ENCODE data around the gene DKKL1. TPM values are rescaled to one million over a fixed set of nuclear protein-coding genes. Genes with fewer than 3 reads are reported as not detected.

The DKKL1 gene
- total RNA-seq, 1 experiment from 2014 or later, result 0.95 TPM

DNA sequence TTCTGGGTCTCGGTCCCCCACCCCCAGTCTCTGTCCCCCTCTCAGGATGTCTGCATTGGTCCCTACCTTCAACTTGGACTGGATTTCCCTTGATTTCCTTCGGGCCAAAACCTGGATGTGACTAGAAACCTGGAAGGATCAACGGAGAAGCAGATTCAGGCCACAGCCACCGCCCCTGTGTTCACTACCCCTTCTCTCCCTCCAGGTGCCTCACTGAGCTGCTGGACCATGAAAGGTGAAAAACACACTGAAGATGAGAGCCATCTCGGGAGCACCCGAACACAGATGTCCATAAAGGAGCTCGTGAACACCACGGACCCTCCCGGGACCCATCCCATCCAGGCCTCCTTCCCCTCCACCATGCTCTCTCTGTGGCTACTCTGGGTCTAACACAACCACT is 6.5 kb upstream of the DKKL1 start:
- H3K27ac ChIP-seq (ENCODE audit: low read length), result no peak overlapping the region
- TF ChIP-seq, protein P1, sequence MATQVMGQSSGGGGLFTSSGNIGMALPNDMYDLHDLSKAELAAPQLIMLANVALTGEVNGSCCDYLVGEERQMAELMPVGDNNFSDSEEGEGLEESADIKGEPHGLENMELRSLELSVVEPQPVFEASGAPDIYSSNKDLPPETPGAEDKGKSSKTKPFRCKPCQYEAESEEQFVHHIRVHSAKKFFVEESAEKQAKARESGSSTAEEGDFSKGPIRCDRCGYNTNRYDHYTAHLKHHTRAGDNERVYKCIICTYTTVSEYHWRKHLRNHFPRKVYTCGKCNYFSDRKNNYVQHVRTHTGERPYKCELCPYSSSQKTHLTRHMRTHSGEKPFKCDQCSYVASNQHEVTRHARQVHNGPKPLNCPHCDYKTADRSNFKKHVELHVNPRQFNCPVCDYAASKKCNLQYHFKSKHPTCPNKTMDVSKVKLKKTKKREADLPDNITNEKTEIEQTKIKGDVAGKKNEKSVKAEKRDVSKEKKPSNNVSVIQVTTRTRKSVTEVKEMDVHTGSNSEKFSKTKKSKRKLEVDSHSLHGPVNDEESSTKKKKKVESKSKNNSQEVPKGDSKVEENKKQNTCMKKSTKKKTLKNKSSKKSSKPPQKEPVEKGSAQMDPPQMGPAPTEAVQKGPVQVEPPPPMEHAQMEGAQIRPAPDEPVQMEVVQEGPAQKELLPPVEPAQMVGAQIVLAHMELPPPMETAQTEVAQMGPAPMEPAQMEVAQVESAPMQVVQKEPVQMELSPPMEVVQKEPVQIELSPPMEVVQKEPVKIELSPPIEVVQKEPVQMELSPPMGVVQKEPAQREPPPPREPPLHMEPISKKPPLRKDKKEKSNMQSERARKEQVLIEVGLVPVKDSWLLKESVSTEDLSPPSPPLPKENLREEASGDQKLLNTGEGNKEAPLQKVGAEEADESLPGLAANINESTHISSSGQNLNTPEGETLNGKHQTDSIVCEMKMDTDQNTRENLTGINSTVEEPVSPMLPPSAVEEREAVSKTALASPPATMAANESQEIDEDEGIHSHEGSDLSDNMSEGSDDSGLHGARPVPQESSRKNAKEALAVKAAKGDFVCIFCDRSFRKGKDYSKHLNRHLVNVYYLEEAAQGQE (IDR thresholded peaks at IDR 0.05; ENCODE audit: insufficient read depth in 1 of 2, low read depth in 2 of 2, low read length in 1 of 2), result no peak
- no peak for TF ChIP-seq SIN3A (IDR thresholded peaks at IDR 0.05; ENCODE audit: borderline replicate concordance, insufficient read depth, low read depth, low read length)
- TF ChIP-seq, protein P2, sequence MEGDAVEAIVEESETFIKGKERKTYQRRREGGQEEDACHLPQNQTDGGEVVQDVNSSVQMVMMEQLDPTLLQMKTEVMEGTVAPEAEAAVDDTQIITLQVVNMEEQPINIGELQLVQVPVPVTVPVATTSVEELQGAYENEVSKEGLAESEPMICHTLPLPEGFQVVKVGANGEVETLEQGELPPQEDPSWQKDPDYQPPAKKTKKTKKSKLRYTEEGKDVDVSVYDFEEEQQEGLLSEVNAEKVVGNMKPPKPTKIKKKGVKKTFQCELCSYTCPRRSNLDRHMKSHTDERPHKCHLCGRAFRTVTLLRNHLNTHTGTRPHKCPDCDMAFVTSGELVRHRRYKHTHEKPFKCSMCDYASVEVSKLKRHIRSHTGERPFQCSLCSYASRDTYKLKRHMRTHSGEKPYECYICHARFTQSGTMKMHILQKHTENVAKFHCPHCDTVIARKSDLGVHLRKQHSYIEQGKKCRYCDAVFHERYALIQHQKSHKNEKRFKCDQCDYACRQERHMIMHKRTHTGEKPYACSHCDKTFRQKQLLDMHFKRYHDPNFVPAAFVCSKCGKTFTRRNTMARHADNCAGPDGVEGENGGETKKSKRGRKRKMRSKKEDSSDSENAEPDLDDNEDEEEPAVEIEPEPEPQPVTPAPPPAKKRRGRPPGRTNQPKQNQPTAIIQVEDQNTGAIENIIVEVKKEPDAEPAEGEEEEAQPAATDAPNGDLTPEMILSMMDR (IDR thresholded peaks at IDR 0.05), result no peak
- ATAC-seq, result no peak
- H3K9me3 ChIP-seq (ENCODE audit: control insufficient read depth, insufficient read depth, low read depth, low read length), result no peaks in the 10 kb centered on the region
- in situ Hi-C loops (cut with HindIII; ENCODE audit: low pct_unique_long_range_greater_than_20kb, low sequenced_read_pairs) (no loop called here), intact Hi-C loops (cut with micrococcal nuclease; ENCODE audit: unreplicated experiment) (no loop called here)
- BruUV-seq (replicated peaks), result no TSS peak
- no peak for DNase-seq (ENCODE audit: low read depth, low spot score)
- CTCF ChIA-PET, result no interaction called here
- no peak overlapping the region for H3K4me3 ChIP-seq (ENCODE audit: low read depth in 2 of 2, low read length in 2 of 2)
- POLR2A ChIA-PET, result no interaction called here
- H3K27me3 ChIP-seq (ENCODE audit: control insufficient read depth, insufficient read depth, low read length), result no peaks in the 10 kb centered on the region
- H3K36me3 ChIP-seq (ENCODE audit: control insufficient read depth, insufficient read depth, low read length), result peaks cover 3% of the 10 kb centered on the region; the same call in 1 of the 2 replicates
- no peaks in the 10 kb centered on the region; the same call in 1 of the 2 replicates for H3K4me1 ChIP-seq (ENCODE audit: control insufficient read depth, insufficient read depth, low read length)

DNA sequence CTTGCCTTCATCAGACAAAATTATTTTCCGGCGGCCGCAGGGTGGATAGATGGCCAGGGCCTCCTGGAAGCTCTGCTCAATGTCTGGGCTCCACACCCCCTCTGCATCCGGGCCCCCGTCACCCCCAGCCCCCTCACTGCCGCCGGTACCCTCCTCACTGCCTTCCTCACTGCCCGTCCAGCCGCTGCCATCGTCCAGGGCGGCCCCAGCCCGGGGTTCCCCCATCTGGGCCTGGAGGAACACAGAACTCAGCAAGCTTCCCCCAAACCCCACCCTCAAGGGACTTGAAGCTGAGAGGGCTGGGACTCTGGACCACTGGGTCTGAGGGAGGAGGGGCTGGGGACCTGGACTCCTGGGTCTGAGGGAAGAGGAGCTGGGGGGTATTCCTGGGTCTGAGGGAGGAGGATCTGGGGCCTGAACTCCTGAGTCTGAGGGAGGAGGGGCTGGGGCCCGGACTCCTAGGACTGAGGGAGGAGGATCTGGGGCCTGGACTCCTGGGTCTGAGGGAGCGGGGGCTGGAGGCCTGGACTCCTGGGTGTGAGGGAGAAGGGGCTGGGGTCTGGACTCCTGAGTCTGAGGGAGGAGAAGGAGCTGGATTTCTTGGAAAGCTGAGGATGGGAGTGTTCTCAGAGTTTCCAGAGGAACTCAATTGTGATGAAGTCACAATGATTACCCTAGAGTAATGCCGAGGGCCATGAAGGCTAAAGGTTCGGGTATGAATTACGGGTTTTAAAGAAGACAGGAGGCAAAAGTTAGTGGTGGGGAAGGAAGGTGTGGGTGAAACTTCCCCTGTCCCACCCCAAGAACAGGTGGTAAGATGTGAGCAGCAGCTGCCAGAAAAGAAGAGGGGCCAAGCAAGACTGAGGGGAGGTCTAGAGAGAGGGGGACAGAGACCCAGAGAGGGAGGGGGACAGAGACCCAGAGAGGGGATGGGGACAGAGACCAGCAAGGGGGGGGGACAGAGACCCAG is 3.5 kb upstream of the DKKL1 start:
- H3K9me3 ChIP-seq (ENCODE audit: control insufficient read depth, insufficient read depth, low read depth, low read length), result no peaks in the 10 kb centered on the region
- no peaks in the 10 kb centered on the region for H3K27me3 ChIP-seq (ENCODE audit: control insufficient read depth, insufficient read depth, low read length)
- TF ChIP-seq, protein P2 (IDR thresholded peaks at IDR 0.05), result no peak
- no peak for TF ChIP-seq SIN3A (IDR thresholded peaks at IDR 0.05; ENCODE audit: borderline replicate concordance, insufficient read depth, low read depth, low read length)
- TF ChIP-seq, protein P1 (IDR thresholded peaks at IDR 0.05; ENCODE audit: insufficient read depth in 1 of 2, low read depth in 2 of 2, low read length in 1 of 2), result no peak
- TF ChIP-seq POLR2AphosphoS5 (IDR thresholded peaks at IDR 0.05; ENCODE audit: low read depth, low read length), result no peak
- TF ChIP-seq TCF7L2 (IDR thresholded peaks at IDR 0.05; ENCODE audit: low read depth, low read length), result no peak
- H3K27ac ChIP-seq (ENCODE audit: low read length), result no peak overlapping the region; the same call in 1 of the 2 replicates
- BruUV-seq (replicated peaks), result no TSS peak
- ATAC-seq, result no peak
- CTCF ChIA-PET, result interaction anchor here (0.6 kb wide), 1 partner anchor 32 kb away, joined by 18 read pairs; no protein-coding TSS in a partner anchor
- DNase-seq (ENCODE audit: low read depth, low spot score), result no peak
- POLR2A ChIA-PET, result interaction anchor here (0.7 to 1.2 kb wide), 2 partner anchors 21 to 361 kb away, joined by 6 to 9 read pairs; no protein-coding TSS in a partner anchor
- no peak overlapping the region; a peak in 1 of 4 replicates for H3K4me3 ChIP-seq (ENCODE audit: low read depth in 2 of 2, low read length in 2 of 2)
- H3K4me1 ChIP-seq (ENCODE audit: control insufficient read depth, insufficient read depth, low read length), result no peaks in the 10 kb centered on the region; the same call in 1 of the 2 replicates
- in situ Hi-C loops (cut with HindIII; ENCODE audit: low pct_unique_long_range_greater_than_20kb, low sequenced_read_pairs), result no loop called here
- intact Hi-C loops (cut with micrococcal nuclease; ENCODE audit: unreplicated experiment), result no loop called here
- peaks cover 3% of the 10 kb centered on the region; the same call in 1 of the 2 replicates for H3K36me3 ChIP-seq (ENCODE audit: control insufficient read depth, insufficient read depth, low read length)

All from Panc1 (cell line).